IMR-90 (cell line): Measurements from ENCODE around the gene CCDC32. TPM values are rescaled to one million over a fixed set of nuclear protein-coding genes. Genes with fewer than 3 reads are reported as not detected.

Experiments
- ATAC-seq: fragments of 200-7000 bp; cut with Tn5 transposase; 2 replicates; pipeline ENCODE4 v1.9.1; 2020; ENCODE audit warnings: low read depth, mild to moderate bottlenecking, moderate library complexity
- BruUV-seq: library from RNA; stranded (reverse); fragments of 400-500 nt; replicated peaks from 2 replicates; lab custom pipeline; 2021; lab: Mats Ljungman, UMichigan
- CTCF ChIA-PET: fragments of 300-600 bp; formaldehyde crosslinking; extraction: SDS; loops from one replicate; lab custom pipeline; 2021; ENCODE audit warnings: antibody characterized with exemption; lab: Yijun Ruan, JAX
- POLR2A ChIA-PET: fragments of 300-600 bp; sonication (Branson Sonifier 250); formaldehyde crosslinking; loops from one replicate; lab custom pipeline; 2022; ENCODE audit warnings: antibody characterized with exemption; ENCODE audit not compliant: unreplicated experiment; lab: Charles Lee
- DNase-seq: peaks from one replicate; pipeline ENCODE4 v3.0.0; 2013
- H2AFZ ChIP-seq: replicated peaks from 2 replicates; pipeline ENCODE3; 2013; ENCODE audit warnings: low read length, mild to moderate bottlenecking; ENCODE audit not compliant: poor library complexity
- H2AK5ac ChIP-seq: 2 replicates; pipeline ENCODE4 v1.6.1; 2013; ENCODE audit warnings: low read depth, low read length, inconsistent platforms
- H2AK9ac ChIP-seq: replicated peaks from 2 replicates; pipeline ENCODE3; 2013; ENCODE audit warnings: mild to moderate bottlenecking, low read depth, low read length, moderate library complexity; ENCODE audit not compliant: poor library complexity
- H2BK120ac ChIP-seq: 2 replicates; pipeline ENCODE4 v1.6.1; 2013; ENCODE audit warnings: low read depth, low read length, inconsistent platforms
- H2BK15ac ChIP-seq: 3 replicates; pipeline ENCODE4 v1.6.1; 2013; ENCODE audit warnings: low read depth, low read length, inconsistent platforms
- H2BK20ac ChIP-seq: 2 replicates; pipeline ENCODE4 v1.6.1; 2013; ENCODE audit warnings: low read depth, mild to moderate bottlenecking, inconsistent platforms, low read length, moderate library complexity
- H2BK5ac ChIP-seq: 2 replicates; pipeline ENCODE4 v1.6.1; 2013; ENCODE audit warnings: mild to moderate bottlenecking, low read depth, low read length, inconsistent platforms; ENCODE audit not compliant: poor library complexity, severe bottlenecking
- H3K14ac ChIP-seq: replicated peaks from 2 replicates; pipeline ENCODE4 v1.6.1; 2013; ENCODE audit warnings: low read depth, low read length, inconsistent platforms
- H3K18ac ChIP-seq: 2 replicates; pipeline ENCODE4 v1.6.1; 2013; ENCODE audit warnings: low read depth, low read length, control low read depth
- H3K23ac ChIP-seq: 2 replicates; pipeline ENCODE4 v1.6.1; 2013; ENCODE audit warnings: low read depth, low read length, inconsistent platforms
- H3K27ac ChIP-seq: 2 replicates; pipeline ENCODE4 v1.5.1; 2013; ENCODE audit warnings: mild to moderate bottlenecking, control low read depth, low read length; ENCODE audit not compliant: insufficient read depth
- H3K27me3 ChIP-seq: 2 replicates; pipeline ENCODE4 v1.6.1; 2013; ENCODE audit warnings: low read length; ENCODE audit not compliant: control insufficient read depth, insufficient read depth
- H3K36me3 ChIP-seq: 2 replicates; pipeline ENCODE4 v1.6.1; 2013; ENCODE audit warnings: low read length, mixed read lengths; ENCODE audit not compliant: control insufficient read depth, insufficient read depth
- H3K4ac ChIP-seq: 2 replicates; pipeline ENCODE4 v1.6.1; 2013; ENCODE audit warnings: low read depth, low read length, inconsistent platforms
- H3K4me1 ChIP-seq: 2 replicates; pipeline ENCODE4 v1.6.1; 2013; ENCODE audit warnings: low read length, mixed read lengths; ENCODE audit not compliant: control insufficient read depth, insufficient read depth
- H3K4me2 ChIP-seq: 2 replicates; pipeline ENCODE4 v1.6.1; 2013; ENCODE audit warnings: low read depth, mild to moderate bottlenecking, control low read depth, low read length, moderate library complexity
- H3K4me3 ChIP-seq: 2 replicates; pipeline ENCODE4 v1.5.1; 2013; ENCODE audit warnings: low read depth, mild to moderate bottlenecking, control low read depth, low read length, moderate library complexity; ENCODE audit not compliant: insufficient read depth
- H3K56ac ChIP-seq: 2 replicates; pipeline ENCODE4 v1.6.1; 2013; ENCODE audit warnings: low read length, inconsistent platforms; ENCODE audit not compliant: insufficient read depth; ENCODE audit errors: extremely low read depth
- H3K79me1 ChIP-seq, 2 experiments: 2 replicates each; pipeline ENCODE4 v1.6.1; 2013; ENCODE audit warnings: low read length in 2 of 2, inconsistent platforms in 1 of 2, low read depth in 1 of 2
- H3K9ac ChIP-seq: 2 replicates; pipeline ENCODE4 v1.6.1; 2013; ENCODE audit warnings: low read depth, low read length, control low read depth
- H3K9me1 ChIP-seq: 2 replicates; pipeline ENCODE4 v1.6.1; 2013; ENCODE audit warnings: low read length, inconsistent platforms; ENCODE audit not compliant: insufficient read depth
- H3K9me3 ChIP-seq: 2 replicates; pipeline ENCODE4 v1.6.1; 2013; ENCODE audit warnings: low read length; ENCODE audit not compliant: control insufficient read depth, insufficient read depth
- H4K20me1 ChIP-seq: 2 replicates; pipeline ENCODE4 v1.6.1; 2013; ENCODE audit warnings: low read length, inconsistent platforms; ENCODE audit not compliant: insufficient read depth
- H4K5ac ChIP-seq: 2 replicates; pipeline ENCODE4 v1.6.1; 2013; ENCODE audit warnings: mild to moderate bottlenecking, low read depth, low read length, control low read depth
- H4K8ac ChIP-seq, 2 experiments: 2 replicates each; pipeline ENCODE4 v1.6.1; 2013; ENCODE audit warnings: low read depth in 2 of 2, low read length in 2 of 2, control low read depth in 1 of 2, inconsistent platforms in 1 of 2
- H4K91ac ChIP-seq: 2 replicates; pipeline ENCODE4 v1.6.1; 2013; ENCODE audit warnings: low read depth, low read length, inconsistent platforms; ENCODE audit not compliant: insufficient read depth
- CHD1 ChIP-seq: IDR thresholded peaks from 2 replicates; pipeline ENCODE4 v1.6.1; 2012; ENCODE audit warnings: low read depth, low read length, improper control_type of control experiment
- CTCF ChIP-seq: conservative IDR thresholded peaks from 2 replicates; pipeline ENCODE4 v1.5.1; 2012; ENCODE audit warnings: mild to moderate bottlenecking, low read depth, low read length, improper control_type of control experiment
- FOS ChIP-seq: fragments of 150-350 bp; IDR thresholded peaks from 2 replicates; pipeline ENCODE4 v1.6.1; 2016; ENCODE audit warnings: low read depth, low read length
- MAFK ChIP-seq: IDR thresholded peaks from 2 replicates; pipeline ENCODE4 v1.6.1; 2012; ENCODE audit warnings: low read depth, low read length, improper control_type of control experiment
- MXI1 ChIP-seq: IDR thresholded peaks from 2 replicates; pipeline ENCODE4 v1.6.1; 2012; ENCODE audit warnings: low read depth, mild to moderate bottlenecking, low read length, moderate library complexity, borderline replicate concordance
- POLR2A ChIP-seq: IDR thresholded peaks from 2 replicates; pipeline ENCODE4 v1.6.1; 2012; ENCODE audit warnings: mild to moderate bottlenecking, low read depth, low read length
- RFX5 ChIP-seq: IDR thresholded peaks from 2 replicates; pipeline ENCODE4 v1.8.0; 2012; ENCODE audit warnings: low read depth, mild to moderate bottlenecking, low read length, moderate library complexity
- dilution Hi-C: fragments of 300-500 bp; cut with HindIII; formaldehyde crosslinking; loops from one replicate; pipeline ENCODE4 v1.14.3; 2018; ENCODE audit warnings: low sequenced_read_pairs; ENCODE audit not compliant: unreplicated experiment
- in situ Hi-C: fragments of 300-500 bp; cut with MboI; formaldehyde crosslinking; loops from 3 replicates; pipeline ENCODE4 v1.14.3; 2019; ENCODE audit warnings: low sequenced_read_pairs, inconsistent platforms, mixed read lengths
- intact Hi-C: fragments of 100-400 bp; cut with micrococcal nuclease; formaldehyde crosslinking; loops from 2 replicates; pipeline ENCODE4 v1.10.0; 2022
- polyA plus RNA-seq, 3 experiments: library from polyadenylated mRNA; depleted of rRNA; stranded (reverse); fragments of >200 nt; gene quantifications; 2 replicates each; pipeline ENCODE4 v1.2.3, GENCODE V29; 2012; ENCODE audit warnings: low replicate concordance in 1 of 3
- total RNA-seq: library from RNA; depleted of rRNA; stranded (reverse); fragments of >200 nt; gene quantifications from 2 replicates; pipeline ENCODE4 v1.2.3, GENCODE V29; 2012

CCDC32 gene
- total and polyA plus RNA-seq, 2 of the 4 experiments (the other 2 are of a cell fraction), result 14.8 to 15.1 TPM

- POLR2A ChIA-PET, result interaction anchor here (0.5 kb wide), 1 partner anchor 378 kb away, joined by 3 read pairs; the partner anchor contains the start of gene CHAC1
- dilution Hi-C loops (no loop called here), in situ Hi-C loops (no loop called here), intact Hi-C loops (no loop called here)
- H3K79me1 ChIP-seq, result peaks cover 6 to 29% of the 10 kb centered on the region in 2 experiments
- H3K4me1 ChIP-seq, result no peaks in the 10 kb centered on the region; the same call in 1 of the 2 replicates
- H4K8ac ChIP-seq, result no peak overlapping the region
- H3K27me3 ChIP-seq, result no peaks in the 10 kb centered on the region
- H2AK9ac ChIP-seq, result no peak overlapping the region
- H3K23ac ChIP-seq, result no peak overlapping the region
- BruUV-seq, result no TSS peak
- no peak for TF ChIP-seq CHD1
- no peak for TF ChIP-seq RFX5
- no peak for TF ChIP-seq FOS
- no peak for TF ChIP-seq CTCF
- no peak for TF ChIP-seq MAFK
- TF ChIP-seq MXI1, result no peak
- no peak for TF ChIP-seq POLR2A
- no peak overlapping the region for H2AK5ac ChIP-seq
- DNase-seq (no peak), ATAC-seq (no peak)
- CTCF ChIA-PET, result no interaction called here
- H2BK15ac ChIP-seq, result no peak overlapping the region
- H3K9me1 ChIP-seq, result peaks cover 5% of the 10 kb centered on the region
- H4K91ac ChIP-seq, result no peak overlapping the region
- no peak overlapping the region for H2BK120ac ChIP-seq
- peaks cover 17% of the 10 kb centered on the region for H3K36me3 ChIP-seq
- H3K27ac ChIP-seq, result no peak overlapping the region
- H3K14ac ChIP-seq, result no peak overlapping the region
- H3K18ac ChIP-seq, result no peak overlapping the region
- H4K20me1 ChIP-seq, result no peaks in the 10 kb centered on the region
- H3K9ac ChIP-seq, result no peak overlapping the region
- H2AFZ ChIP-seq, result no peak overlapping the region
- no peak overlapping the region for H3K4ac ChIP-seq
- no peak overlapping the region for H3K4me2 ChIP-seq
- H3K9me3 ChIP-seq, result 0 out of 2 replicates have a peak, but pooled peaks cover 2% of the 10 kb centered on the region
- H3K4me3 ChIP-seq, result no peak overlapping the region
- no peak overlapping the region for H4K5ac ChIP-seq
- no peak overlapping the region for H2BK20ac ChIP-seq
- H3K56ac ChIP-seq, result no peak overlapping the region
- H2BK5ac ChIP-seq, result no peak overlapping the region
These were observed 10.3 kb upstream of the CCDC32 start for GRCh38 chr15:40575113-40575512.
